RCC 7860 (cell line): ENCODE data around the gene TGM3.

ENCODE experiments used
- DNase-seq: peaks from one replicate; pipeline ENCODE4 v3.0.0-alpha.2; 2015; ENCODE audit warnings: low spot score
- FAIRE-seq: peaks from 2 replicates; lab custom pipeline; 2012; peaks lifted over from hg19 to GRCh38; lab: Jason Lieb, UNC

Gene TGM3

DNA sequence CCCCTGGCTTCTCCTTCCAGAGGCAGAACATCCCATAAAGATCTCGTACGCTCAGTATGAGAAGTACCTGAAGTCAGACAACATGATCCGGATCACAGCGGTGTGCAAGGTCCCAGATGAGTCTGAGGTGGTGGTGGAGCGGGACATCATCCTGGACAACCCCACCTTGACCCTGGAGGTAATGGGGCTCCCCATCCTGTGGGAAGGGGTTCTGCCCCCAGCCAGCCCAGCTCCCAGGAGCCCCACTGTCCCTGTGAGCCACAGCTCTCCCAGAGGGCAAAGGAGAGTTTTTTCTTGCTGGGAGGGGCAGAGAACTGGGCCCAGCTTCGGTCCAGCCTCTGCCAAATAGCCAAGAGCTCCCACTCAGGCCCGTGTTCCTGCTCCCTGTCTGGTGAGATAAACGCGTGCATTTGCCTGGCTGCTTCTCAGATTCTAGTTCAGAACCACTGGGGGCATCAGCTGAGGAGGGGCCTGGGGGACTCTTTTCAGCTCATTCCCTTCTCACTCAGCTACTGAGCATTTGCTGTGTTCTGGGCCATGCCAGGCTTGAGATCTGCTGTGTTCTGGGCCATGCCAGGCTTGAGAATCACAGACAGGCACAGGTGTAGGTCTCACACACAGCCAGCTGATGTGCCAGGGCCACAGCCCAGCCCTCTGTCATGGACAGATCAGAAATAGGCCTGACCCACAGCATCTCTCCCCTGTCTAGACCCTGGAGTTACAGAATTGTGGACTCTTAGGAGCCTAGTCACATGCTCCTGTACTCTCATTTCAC lies 39.5 kb downstream of the TGM3 start:
- FAIRE-seq: no peak
- no peak for DNase-seq

DNA sequence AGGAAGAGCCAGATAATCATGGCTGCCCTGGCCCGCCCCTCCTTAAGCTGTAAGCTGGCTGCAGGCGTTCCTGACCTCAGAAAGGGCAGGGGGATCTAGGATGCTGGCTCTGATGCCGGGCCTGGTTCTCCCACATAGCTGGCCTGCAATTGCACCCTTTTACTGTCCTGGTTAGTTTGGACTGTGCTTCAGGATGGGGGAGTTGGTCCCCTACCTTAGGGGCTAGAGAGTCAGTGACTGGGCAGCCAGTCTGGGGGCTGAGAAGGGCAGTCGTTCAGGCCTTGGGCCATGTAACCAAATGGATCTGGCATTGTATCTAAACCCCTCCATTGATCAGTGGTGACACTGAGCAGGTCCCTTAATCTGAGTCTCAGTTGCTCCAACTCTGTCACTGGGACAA lies 40.7 kb downstream of the TGM3 start:
- DNase-seq (no peak), FAIRE-seq (no peak)

DNA sequence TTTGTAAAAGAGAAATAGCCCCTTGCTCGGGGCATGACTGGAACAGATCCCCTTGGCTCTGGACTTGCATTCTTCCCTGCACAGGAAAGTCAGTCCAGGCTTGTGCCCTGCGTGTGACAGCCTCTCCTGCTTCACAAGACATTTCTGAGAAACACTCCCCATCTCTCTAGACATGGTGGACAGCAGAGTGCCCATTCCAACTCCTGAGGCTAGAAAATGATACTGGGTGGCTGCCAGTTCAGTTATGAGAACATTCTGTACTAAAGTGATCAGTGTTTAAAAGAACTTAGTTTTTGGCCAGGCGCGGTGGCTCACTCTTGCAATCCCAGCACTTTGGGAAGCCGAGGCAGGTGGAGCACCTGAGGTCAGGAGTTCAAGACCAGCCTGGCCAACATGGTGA lies 41.3 kb downstream of the TGM3 start:
- DNase-seq (no peak), FAIRE-seq (no peak)

DNA sequence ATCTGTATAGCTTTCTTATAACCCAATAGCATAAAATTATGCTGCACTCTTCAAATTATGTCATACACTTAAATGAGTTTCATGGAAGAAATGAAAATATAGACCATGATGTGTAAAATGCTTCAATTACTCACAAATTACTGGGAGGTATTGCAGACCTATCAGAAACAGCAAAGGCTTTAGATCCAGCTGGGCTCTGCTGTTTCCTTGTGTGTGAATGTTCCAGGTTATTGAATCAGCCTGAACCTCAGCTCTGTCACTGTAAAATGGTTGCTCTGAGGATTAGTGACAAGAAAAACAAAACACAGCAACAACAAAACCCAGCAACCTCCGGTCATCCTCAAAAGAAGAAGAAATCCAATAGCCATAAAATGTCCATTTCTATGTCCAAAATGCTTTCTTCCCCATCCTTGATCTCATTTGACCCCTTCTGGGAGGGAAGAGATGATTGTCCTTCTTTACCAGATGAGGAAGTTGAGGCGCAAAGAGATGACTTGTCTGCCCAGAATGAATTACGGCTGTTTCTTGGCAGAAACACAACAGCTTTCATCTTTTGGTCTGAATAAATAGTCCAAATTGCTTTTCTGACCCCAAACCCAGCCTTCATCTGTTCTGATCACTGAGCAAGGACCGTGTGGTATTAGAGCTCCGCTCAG lies 42.7 kb downstream of the TGM3 start:
- FAIRE-seq: no peak
- DNase-seq: no peak

DNA sequence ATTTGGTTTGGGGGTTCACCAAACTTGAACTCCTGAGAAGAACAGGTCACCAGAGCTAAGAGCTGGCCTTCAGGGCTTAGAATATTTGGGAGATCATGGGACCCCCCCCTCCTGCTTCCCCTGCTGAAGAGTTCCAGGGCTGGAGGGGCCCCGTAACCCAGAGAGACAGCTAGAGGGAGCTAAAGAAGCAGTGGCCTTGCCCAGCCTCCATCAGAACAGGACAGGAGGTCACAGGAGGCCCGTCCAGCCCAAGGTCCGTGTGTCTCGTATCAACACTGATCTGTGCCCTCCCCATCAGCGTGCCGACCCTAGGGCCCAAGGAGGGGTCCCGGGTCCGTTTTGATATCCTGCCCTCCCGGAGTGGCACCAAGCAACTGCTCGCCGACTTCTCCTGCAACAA lies 44.3 kb downstream of the TGM3 start:
- no peak for DNase-seq
- no peak for FAIRE-seq

DNA sequence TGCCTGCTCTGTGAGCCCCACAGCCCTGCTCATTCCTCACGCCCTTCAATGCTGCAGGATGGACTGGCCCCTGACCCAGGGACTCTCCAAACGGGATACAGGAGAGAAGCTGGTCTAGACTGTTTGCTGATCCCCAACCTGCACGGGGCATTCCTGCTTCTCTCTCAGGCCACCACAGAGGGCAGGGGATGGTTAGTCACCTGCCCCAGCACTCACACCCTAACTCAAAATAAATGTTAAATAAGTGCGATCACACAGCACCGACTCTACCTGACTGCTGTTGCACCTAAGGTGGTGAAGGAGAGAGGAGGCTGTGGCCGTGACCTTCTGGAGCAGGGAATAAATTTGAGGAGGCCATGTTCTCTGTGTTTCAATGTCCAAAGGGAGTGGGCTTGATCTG lies 45.0 kb downstream of the TGM3 start:
- FAIRE-seq (no peak), DNase-seq (no peak)

DNA sequence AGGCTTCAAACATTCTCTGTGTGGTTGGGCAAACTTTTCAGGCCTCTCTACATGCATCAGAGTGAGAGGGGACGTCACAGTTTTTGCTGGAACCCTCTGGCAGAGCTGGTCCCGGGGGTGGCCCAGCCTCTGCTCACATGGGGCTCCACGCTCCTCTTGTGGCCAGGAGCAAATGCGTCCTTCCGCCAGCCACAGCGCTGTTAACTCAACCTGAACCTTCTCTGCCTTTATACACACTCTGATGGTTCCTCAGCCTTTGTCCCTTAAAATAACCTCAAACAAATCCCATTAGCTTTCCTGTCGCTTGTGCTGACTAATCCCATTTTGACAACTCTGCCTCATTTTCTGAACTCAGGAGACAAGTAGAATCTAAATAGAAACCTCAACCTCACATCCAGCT lies 45.5 kb downstream of the TGM3 start:
- FAIRE-seq: no peak

DNA sequence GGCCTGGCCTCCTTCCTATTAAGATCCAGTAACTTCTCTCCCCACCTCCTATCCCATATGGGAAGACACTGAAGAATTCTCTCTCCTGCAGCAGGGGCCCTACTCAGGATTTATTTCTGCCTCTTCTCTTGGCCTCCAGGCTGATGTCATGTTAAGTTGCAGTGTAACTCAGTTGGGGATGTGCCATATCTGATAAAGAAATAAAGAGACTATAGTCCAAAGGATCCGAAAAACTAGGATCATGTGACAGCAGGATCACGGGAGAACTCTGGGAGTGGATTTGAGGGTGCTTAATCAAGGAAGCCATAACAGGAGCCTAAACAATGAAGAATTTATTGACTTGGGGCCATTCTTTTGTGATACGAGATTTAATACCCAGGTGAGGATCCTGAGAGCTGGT lies 46.4 kb downstream of the TGM3 start:
- no peak for DNase-seq
- FAIRE-seq: no peak

More for the DNA sequence above, 45.5 kb downstream of the TGM3 start:
- no peak for DNase-seq

DNA sequence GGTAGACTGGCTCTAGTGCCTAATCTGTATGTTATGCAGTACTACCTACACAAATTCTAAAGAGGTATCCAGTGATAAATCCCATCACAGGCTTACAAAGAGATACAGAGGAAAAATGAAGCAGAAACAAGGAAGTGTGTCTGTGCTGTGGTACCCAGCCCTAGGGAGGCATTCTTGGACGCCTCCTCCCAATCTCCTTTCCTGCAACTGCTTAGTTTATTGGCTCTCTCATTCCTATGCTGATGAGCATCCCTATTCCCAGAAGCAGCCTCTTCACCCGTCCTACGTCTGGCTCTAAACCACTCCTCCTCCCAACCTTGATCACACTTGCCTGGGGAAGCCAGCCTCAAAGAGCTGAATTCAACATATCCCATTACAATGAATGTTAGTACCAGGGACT lies 50.4 kb downstream of the TGM3 start:
- DNase-seq (no peak), FAIRE-seq (no peak)

DNA sequence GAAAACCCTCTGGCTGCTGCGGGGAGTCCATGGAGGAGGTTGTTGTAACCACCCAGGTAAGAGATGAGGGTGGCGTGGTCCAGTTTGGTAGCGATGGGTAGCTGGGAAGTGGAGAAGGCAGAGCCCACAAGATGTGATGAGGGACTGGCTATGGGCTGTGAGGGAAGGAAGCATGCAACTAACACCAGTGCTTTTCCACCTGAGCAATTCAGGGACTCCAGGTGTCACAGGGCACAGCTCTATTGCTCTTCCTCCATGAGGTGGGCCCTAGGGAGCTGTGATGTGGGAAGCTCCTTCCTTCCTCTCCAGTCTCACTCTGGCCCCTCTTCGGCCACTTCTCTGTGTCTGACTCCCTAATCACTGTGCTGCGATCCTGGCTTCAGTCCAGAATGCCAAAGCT lies 52.5 kb downstream of the TGM3 start:
- FAIRE-seq (no peak), DNase-seq (no peak)

DNA sequence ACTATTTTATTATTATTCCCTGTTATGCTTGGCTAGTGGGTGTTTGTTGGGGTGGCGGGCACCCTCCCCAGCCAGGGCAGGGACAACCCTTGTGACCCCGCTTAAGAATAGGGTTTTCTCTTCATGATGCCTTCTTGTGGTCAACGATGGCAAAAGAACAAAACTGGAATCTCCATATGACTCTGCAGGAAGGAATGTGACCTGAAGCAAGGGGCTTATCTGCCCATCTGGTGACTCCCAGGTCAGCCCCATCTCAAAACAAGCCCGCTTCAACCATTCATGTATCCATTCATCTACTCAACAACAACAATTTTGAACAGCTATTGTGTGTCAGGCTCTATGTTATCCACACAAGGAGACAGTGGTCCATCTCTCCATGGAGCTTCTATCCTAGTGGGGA lies 54.0 kb downstream of the TGM3 start:
- DNase-seq: peak; percentile 7
- FAIRE-seq: no peak

DNA sequence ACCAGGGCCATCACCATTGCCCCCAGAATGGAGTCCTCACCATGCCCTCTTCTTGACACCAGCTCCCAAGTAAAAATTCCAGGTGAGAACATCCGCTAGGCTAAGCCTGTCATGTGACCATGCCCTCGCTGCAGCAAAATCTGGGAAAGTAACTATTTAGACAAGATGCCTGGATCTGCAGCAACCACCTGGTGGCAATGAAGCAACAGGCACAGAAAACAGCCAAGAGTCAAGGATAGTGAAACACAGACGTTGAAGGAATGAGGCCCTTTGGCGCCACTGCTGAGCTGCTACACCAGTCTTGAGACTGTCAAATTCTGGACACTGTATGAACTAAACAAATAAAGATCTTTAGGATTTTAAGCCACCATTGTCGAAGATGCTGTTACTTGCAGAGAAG lies 54.8 kb downstream of the TGM3 start:
- DNase-seq (no peak), FAIRE-seq (no peak)

DNA sequence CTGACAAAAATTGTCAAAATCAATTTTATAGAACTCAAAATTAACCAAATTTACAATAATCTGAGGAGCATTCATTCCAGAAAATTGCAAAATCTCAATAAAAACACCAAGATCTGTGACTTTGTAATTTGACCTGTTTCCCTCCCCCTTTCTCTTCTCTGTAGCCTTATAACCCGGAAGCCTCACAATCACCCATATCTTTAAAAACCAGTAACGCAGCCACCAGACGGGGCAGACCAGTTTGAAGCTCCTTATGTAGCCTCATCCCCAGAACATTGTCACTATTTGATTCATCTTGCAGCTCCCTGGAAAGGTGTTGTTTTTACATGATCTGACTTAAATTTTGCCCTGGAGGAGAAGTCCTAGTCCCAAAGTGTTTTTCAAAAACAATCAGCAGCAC lies 57.4 kb downstream of the TGM3 start:
- FAIRE-seq (no peak), DNase-seq (no peak)

DNA sequence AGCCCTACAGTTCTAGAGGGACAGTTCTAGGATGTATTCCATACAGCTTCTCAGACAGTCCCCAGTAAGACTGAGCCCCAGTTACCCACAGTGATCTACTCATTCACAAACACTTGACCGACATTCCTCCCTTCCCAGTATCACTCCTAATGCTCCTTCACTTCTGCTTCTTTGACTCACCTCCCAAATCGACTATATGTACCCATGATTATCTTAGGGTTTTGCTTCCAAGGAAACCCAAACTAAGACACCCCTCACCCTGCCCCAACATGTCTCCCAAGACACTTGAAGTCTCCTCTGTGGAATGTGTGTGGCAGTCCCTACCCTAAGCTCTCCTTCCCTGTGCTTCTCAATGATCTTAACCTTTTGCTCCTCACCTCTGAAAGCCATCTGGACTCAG lies 61.3 kb downstream of the TGM3 start:
- FAIRE-seq: no peak
- DNase-seq: no peak

DNA sequence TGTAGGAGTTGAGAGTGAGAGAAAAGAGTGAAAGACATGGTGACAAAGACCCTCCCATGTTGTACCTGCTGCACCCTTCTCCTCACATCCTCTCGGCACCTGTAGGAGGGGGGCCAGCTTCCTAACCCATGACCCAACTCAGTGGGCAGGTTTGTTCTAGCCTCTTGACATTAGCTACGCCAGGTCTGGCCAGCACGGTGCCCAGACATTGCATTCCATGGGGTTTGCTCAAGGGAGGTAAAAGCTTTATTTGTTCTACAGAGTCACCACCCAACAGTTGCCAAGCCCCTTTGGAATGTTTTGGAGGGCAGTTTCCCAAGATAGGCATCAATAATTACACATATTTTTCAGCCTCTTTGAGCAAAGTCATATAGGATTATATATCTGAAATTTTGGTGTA lies 62.2 kb downstream of the TGM3 start:
- FAIRE-seq (no peak), DNase-seq (no peak)

DNA sequence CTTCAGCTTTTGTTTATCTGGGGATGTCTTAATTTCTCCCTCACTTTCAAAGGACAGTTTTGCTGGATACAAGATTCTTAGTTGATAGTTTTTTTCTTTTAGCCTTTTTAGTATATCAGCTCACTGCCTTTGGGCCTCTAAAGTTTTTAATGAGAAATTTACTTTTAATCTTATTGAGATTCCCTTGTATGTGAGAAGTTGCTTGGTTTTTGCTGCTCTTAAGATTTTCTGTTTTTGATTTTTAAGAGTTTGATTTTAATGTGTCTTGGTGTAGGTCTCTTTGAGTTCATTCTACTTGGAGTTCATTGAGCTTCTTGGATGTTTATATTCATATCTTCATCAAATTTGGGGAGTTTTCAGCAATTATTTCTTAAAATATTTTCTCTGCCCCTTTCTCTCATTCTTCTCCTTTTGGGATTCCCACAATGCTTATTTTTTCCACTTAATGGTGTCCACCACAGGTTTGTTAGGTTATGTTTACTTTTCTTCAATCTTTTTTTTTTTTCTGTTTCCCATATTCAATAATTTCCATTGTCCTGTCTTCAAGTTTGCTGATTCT lies 65.3 kb downstream of the TGM3 start:
- FAIRE-seq: no peak
- no peak for DNase-seq

DNA sequence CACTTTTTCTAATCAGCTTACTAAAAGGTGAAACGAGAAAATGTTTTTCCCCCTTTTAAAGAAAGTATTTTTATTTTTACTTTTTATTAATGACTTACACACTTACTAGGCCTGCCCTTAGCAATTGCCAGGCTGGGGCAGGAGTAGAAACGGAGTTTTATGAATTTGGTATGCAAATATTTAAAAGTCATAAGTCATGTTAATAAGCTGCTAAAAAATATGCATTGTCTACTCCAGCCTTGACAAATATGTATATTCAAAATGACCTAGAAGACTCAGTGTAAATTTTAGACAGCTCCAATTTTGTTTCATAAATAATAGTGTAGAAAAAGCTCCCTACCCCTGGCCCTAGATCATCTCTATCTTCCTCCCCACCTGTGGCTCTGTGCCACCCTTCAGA lies 67.4 kb downstream of the TGM3 start:
- FAIRE-seq (no peak), DNase-seq (no peak)

DNA sequence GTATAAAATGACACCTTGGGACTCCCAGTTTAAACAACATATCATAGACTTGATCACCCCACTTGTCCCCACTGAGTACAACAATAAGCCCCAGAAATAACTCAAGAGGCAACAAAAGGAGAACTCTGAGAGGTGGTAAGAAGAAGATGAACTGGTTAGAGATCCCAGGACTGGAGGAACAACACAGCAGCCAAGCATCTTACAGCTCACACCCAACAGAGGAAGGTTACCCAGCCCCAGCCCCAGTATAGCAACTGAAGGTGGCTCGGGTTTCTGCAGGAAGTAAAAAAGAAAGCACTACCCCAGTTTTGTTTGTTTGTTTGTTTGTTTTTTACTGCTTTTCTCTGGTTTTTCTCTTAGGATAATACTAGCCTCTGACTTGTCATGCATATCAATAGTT lies 67.8 kb downstream of the TGM3 start:
- FAIRE-seq (no peak), DNase-seq (no peak)

DNA sequence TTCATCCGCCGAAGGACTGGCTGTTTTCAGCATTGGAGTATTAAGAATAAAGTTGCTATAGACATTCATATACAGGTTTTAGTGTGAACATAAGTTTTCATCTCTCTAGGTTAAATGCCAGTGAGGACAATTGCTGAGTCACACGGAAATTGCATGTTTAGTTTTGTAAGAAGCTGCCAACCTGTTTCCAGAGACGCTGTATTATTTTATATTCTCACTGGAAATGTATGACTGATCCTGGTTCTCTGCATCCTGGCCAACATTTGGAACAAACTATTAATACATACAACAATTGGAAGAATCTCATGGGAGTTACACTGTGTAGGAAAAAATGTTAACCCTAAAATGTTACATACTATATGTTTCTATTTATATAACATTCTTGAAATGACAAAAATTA lies 68.2 kb downstream of the TGM3 start:
- no peak for FAIRE-seq
- DNase-seq: no peak

DNA sequence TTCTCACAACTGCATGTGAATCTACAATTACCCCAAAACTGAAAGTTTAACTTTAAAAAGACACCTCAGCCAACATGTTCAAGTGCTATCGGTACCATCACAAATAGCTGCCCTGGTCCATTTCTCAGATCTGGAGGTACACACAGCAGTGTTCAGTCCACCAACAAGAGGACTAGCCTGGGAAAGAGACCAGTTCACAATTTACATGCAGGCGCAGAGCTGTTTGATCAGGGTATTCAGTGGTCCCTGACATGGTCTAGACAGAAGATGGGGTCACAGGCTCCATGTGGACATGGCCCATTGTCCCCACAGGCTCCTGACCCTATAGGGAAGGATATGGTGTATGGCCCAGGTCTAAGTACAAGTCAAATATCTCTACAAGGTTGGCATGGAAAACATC lies 69.3 kb downstream of the TGM3 start:
- no peak for DNase-seq
- FAIRE-seq: no peak

DNA sequence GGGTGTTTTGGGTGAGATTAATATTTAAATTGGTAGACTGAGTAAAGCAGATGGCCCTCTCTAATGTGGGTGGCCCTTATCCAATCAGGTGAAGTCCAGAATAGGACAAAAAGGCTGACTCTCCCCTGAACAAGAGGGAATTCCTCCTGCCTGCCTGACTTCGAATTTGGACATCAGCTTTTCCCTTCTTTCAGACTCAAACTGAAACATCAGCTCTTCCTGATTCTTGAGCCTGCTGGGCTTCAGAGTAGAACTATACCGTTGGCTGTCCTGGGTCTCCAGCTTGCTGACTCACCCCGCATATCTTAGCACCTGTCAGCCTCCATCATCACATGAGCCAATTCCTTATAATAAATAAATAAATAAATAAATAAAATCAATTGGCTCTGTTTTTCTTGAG lies 69.9 kb downstream of the TGM3 start:
- no peak for FAIRE-seq
- DNase-seq: no peak

DNA sequence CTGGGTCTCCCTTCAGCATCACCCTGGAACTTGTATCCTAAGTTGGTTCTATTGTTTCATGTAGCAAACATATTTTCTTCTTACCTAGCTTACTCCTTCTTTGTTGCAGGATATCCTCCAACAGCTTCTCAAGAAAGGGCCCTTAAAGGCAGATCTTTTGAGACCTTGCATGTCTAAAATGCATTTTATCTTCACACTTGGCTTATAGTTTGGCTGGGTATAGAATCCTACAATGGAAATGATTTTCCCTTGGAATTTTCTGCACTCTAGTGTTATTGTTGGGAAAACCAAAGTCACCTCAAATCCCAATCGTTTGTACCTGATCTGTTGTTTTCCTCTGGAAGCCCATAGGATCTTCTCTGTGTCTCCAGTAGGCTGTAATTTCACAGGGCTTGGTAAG lies 72.8 kb downstream of the TGM3 start:
- no peak for DNase-seq
- FAIRE-seq: no peak

DNA sequence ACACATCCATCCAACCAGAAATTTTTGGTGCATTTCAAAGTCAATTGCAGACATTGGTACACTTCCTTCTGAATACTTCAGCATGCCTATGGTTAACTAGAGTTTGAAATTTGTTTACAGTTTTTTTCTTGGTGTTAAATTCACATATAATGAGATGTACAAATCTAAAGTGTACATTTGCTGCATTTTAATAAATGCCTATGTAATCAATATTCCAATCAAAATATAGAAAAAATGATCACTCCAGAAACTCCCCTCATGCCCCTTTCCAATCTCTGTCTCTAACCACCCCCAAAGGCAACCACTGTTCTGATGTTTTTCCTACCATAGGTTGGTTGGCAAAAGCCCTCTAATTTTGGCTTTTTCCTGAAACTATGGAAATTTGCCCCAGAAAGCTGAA lies 77.3 kb downstream of the TGM3 start:
- DNase-seq (no peak), FAIRE-seq (no peak)
